Thyroid gland (tissue), 4 donors: Measurements from ENCODE around the gene RIC3. TPM values are rescaled to one million over a fixed set of nuclear protein-coding genes. Genes with fewer than 3 reads are reported as not detected.
A peak's percentile ranks its signal among the peaks of the same experiment; 100 is the strongest.

Experiments used
- DNase-seq, 2 donors: peaks; one replicate each; pipeline ENCODE4 v3.0.0-alpha.2; 2019
- H3K27ac ChIP-seq, 3 donors: fragments of 200-600 bp; sonication (generic); 1 replicate in 2 of 3; 2 replicates in 1 of 3; pipeline ENCODE4 v1.5.1; 2016 to 2019; ENCODE audit warnings: mild to moderate bottlenecking in 1 of 3, moderate library complexity in 1 of 3
- H3K27me3 ChIP-seq: fragments of 200-600 bp; sonication (generic); one replicate; pipeline ENCODE4 v1.5.1; 2019
- H3K36me3 ChIP-seq, 2 donors: fragments of 200-600 bp; sonication (generic); one replicate each; pipeline ENCODE4 v1.5.1; 2016 to 2019
- H3K4me1 ChIP-seq, 2 donors: fragments of 200-600 bp; sonication (generic); one replicate each; pipeline ENCODE4 v1.5.1; 2017 to 2019
- H3K4me3 ChIP-seq, 3 donors: fragments of 200-600 bp; sonication (generic); replicated peaks in 1 of 3; 1 replicate in 2 of 3; 2 replicates in 1 of 3; pipeline ENCODE4 v1.5.1; 2016; ENCODE audit warnings: mild to moderate bottlenecking in 1 of 3
- H3K9me3 ChIP-seq: fragments of 200-600 bp; sonication (generic); one replicate; pipeline ENCODE4 v1.5.1; 2017
- POLR2A ChIP-seq, 2 donors: fragments of 450-650 bp; IDR thresholded peaks; one replicate each; pipeline ENCODE4 v1.6.1; 2017; ENCODE audit warnings: antibody characterized with exemption in 2 of 2, mild to moderate bottlenecking in 2 of 2, moderate library complexity in 1 of 2
- WGBS, 2 donors: methylation state at CpG; one replicate each; pipeline ENCODE4 v1.1.5; 2017; 5-methylcytosine and 5-hydroxymethylcytosine counted together
- intact Hi-C: fragments of 100-400 bp; cut with DNase I; formaldehyde crosslinking; loops from one replicate; pipeline ENCODE4 v1.15.1; 2023
- total RNA-seq, 4 donors: library from RNA; depleted of rRNA; stranded (reverse); fragments of >200 nt; gene quantifications; one replicate each; pipeline ENCODE4 v1.2.3, GENCODE V29; 2016
- TF ChIP-seq, protein P1 (sequence below), 6 experiments: fragments of 200-600 bp in 3 of 6; fragments of 450-650 bp in 3 of 6; sonication (generic) in 3 of 6; IDR thresholded peaks; one replicate each; pipeline ENCODE4 v1.5.1; 2016 to 2019; ENCODE audit warnings: antibody characterized with exemption in 6 of 6, mild to moderate bottlenecking in 2 of 6, inconsistent platforms in 1 of 6, moderate library complexity in 1 of 6

RIC3 gene
- total RNA-seq, 4 donors from 2014 or later: 38.2 to 96.9 (median 46.9) TPM

DNA sequence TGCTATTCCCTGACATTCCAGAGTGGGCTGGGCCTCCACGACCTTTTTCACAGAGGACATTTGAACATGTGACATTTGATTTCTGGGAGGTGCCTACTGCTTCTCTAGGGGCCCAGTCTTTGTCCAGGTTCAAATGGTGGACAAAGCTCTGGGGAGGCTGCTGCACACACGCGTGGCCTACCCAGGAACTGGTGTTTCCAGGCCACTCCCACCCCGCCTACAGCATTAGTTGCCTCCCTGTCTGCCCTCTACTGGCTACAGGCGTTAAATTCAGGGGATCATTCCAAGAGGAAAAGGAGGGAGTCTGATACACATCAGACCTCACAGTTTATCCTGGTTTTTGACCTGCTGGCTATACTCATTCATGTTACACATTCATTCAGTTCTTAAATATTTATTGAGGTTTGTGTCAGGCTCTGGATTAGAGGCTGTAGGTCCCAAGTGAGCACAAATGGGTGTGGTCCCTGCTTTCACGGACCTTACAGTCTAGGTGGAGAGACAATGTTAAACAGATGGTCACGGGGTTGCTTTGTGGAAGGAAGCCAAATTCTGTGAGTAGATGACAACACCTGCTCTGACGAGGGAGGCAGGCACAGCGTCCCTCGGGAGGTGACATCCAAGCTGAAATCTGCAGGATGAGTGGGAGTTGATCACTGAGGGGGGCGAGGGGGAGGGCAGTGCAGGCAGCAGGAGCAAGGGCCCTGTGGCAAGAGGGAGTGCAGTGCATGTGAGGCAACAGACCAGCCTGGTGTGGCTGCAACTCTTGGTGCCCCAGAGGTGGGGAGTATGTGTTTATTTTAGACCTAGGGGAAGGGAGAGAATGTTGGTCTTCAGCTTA, 76.0 kb downstream of the RIC3 start:
- Histone ChIP-seq H3K36me3 (no peaks in the 10 kb centered on the region), H3K9me3 (no peaks in the 10 kb centered on the region), H3K27ac (no peak overlapping the region), H3K4me3 (no peak overlapping the region), H3K4me1 (no peaks in the 10 kb centered on the region), H3K27me3 (no peaks in the 10 kb centered on the region)
- WGBS, 2 donors: 49 to 52% methylated on average over 11 of the region's 11 CpGs
- TF ChIP-seq, protein P1, sequence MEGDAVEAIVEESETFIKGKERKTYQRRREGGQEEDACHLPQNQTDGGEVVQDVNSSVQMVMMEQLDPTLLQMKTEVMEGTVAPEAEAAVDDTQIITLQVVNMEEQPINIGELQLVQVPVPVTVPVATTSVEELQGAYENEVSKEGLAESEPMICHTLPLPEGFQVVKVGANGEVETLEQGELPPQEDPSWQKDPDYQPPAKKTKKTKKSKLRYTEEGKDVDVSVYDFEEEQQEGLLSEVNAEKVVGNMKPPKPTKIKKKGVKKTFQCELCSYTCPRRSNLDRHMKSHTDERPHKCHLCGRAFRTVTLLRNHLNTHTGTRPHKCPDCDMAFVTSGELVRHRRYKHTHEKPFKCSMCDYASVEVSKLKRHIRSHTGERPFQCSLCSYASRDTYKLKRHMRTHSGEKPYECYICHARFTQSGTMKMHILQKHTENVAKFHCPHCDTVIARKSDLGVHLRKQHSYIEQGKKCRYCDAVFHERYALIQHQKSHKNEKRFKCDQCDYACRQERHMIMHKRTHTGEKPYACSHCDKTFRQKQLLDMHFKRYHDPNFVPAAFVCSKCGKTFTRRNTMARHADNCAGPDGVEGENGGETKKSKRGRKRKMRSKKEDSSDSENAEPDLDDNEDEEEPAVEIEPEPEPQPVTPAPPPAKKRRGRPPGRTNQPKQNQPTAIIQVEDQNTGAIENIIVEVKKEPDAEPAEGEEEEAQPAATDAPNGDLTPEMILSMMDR (IDR thresholded peaks at IDR 0.05): peak; percentile 23 to 67 (median 52)
- TF ChIP-seq POLR2A (IDR thresholded peaks at IDR 0.05): no peak
- DNase-seq: peak; percentile 72 to 75
- intact Hi-C loops: loop anchor here (5.0 to 10.0 kb wide), 3 partner anchors 61 to 198 kb away; no protein-coding TSS in a partner anchor

DNA sequence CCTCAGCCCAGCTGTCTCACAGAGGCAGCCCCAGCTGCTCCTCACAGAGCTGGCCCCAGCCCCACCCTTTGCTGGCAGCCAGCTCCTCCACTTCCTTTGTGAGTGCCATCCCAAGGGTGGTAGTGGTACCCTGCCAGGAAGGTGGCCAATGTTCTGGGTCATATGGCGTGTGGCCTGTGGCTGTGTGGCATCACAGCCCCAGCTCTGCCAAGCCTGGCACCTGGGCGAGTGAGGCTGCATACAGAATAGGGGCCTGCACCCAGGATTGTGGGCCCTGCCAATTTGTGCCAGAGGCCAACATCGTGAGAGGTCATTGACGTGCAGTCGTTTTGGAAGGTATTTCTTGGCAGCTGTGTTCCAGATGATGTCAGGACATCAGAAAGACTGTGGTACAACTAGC, 77.1 kb downstream of the RIC3 start:
- no peak for DNase-seq
- H3K9me3 ChIP-seq: no peaks in the 10 kb centered on the region
- no peak overlapping the region for H3K4me3 ChIP-seq
- no peak overlapping the region for H3K27ac ChIP-seq
- 88 to 96% methylated on average over 3 to 5 of the region's 5 CpGs for WGBS, 2 donors
- no peaks in the 10 kb centered on the region for H3K4me1 ChIP-seq
- no peaks in the 10 kb centered on the region for H3K36me3 ChIP-seq
- intact Hi-C loops: loop anchor here (5.0 to 10.0 kb wide), 3 partner anchors 59 to 197 kb away; no protein-coding TSS in a partner anchor
- TF ChIP-seq POLR2A (IDR thresholded peaks at IDR 0.05): no peak
- TF ChIP-seq, protein P1 (IDR thresholded peaks at IDR 0.05): no peak
- H3K27me3 ChIP-seq: no peaks in the 10 kb centered on the region

DNA sequence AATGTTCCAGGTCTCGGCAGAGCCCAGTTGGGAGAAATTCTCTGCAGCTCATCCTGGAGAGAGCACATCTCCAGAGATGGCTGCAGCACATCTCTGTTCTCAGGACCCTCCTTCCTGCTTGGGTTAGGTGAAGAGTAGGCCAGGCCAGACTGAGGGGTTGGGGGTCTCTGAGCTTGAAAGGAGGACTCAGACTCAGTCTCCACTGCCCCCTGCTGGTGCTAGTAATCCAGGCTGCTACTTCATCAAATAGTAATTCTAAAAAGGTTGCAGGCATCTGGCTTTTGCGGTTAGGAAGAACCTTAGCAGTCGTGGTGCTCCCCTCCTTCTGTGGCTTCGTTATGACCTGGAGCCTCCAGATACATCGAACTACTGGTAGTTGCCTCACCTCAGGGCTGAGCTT, 78.1 kb downstream of the RIC3 start:
- Histone ChIP-seq H3K36me3 (no peaks in the 10 kb centered on the region), H3K27ac (no peak overlapping the region), H3K4me3 (no peak overlapping the region), H3K4me1 (no peaks in the 10 kb centered on the region), H3K27me3 (no peaks in the 10 kb centered on the region), H3K9me3 (no peaks in the 10 kb centered on the region)
- 59 to 66% methylated on average over 5 of the region's 5 CpGs for WGBS, 2 donors
- no peak for TF ChIP-seq POLR2A (IDR thresholded peaks at IDR 0.05)
- TF ChIP-seq, protein P1 (IDR thresholded peaks at IDR 0.05): peak; percentile 37 to 56 (median 50)
- intact Hi-C loops: loop anchor here (5.0 to 10.0 kb wide), 3 partner anchors 58 to 196 kb away; no protein-coding TSS in a partner anchor
- DNase-seq: peak; percentile 45 to 49

DNA sequence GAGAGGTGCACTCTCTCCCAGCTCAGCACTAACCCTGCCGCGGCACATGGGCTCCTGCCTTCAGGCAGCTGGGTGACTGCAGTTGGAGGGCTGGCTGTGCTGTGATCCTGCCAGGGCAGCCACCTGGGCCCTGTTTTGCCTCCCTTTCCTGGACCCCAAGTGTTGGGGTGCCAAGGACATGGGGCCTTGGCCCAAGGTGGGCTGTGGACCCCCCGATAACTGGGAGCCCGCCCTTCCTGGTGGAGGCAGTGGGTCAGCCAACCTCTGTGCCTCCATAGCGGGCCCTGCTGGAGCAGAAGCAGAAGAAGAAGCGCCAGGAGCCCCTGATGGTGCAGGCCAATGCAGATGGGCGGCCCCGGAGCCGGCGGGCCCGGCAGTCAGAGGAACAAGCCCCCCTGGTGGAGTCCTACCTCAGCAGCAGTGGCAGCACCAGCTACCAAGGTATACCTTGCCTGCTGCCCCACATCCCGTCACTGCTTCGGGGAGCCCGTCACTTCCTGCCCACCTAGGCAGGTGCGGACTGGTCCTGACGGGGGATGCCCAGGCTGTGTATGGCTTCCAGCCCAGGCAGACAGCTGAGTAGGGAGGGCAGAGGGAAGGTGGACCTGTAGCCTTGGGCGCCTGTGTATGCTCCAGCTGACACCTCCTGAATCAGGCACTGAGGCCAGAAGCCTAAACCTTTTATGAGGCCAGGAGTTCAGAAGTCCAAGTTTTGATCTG, 78.9 kb downstream of the RIC3 start:
- DNase-seq: no peak
- TF ChIP-seq, protein P1 (IDR thresholded peaks at IDR 0.05): no peak
- no peak for TF ChIP-seq POLR2A (IDR thresholded peaks at IDR 0.05)

More for the DNA sequence above, 78.9 kb downstream of the RIC3 start:
- Histone ChIP-seq H3K27me3 (no peaks in the 10 kb centered on the region), H3K27ac (no peak overlapping the region), H3K4me3 (no peak overlapping the region), H3K9me3 (no peaks in the 10 kb centered on the region), H3K4me1 (peaks cover 0 to 7% of the 10 kb centered on the region in 2 donors), H3K36me3 (no peaks in the 10 kb centered on the region)
- intact Hi-C loops: loop anchor here (5.0 to 10.0 kb wide), 3 partner anchors 58 to 195 kb away; no protein-coding TSS in a partner anchor
- 98 to 100% methylated on average over 3 to 6 of the region's 17 CpGs for WGBS, 2 donors
